ENCODE results near the gene RBX1. TPM values are rescaled to one million over a fixed set of nuclear protein-coding genes. Genes with fewer than 3 reads are reported as not detected.

Gene RBX1
- total and polyA plus RNA-seq, 2 of the 4 experiments (the other 2 are of a cell fraction): 72.4 to 84.5 TPM

DNA sequence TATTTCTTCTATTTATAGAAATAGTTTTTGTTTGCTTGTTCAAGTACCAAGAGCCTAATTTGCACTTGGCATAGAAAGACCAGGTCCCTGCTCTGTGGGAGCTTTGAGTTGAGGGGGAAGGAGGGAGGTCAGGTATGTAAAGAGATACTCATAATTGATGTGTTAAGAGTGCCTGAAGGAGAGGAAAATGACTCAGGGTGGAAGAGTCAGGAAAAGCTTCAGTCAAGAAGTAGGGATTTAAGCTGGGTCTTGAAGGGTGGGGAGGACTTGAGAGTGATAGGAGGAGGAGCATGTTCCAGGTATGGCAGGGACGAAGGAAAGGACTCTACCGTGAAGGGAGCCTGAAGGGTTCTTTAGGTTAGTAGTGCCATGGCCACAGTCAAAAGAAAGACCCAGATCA, 9.0 kb downstream of the RBX1 start:
- H2AK9ac ChIP-seq (replicated peaks; ENCODE audit: low read depth, low read length, poor library complexity): no peak overlapping the region
- peaks cover 8% of the 10 kb centered on the region for H4K20me1 ChIP-seq (ENCODE audit: insufficient read depth, low read length)
- H3K14ac ChIP-seq (replicated peaks; ENCODE audit: low read depth, low read length): no peak overlapping the region
- in situ Hi-C loops (cut with MboI; ENCODE audit: low sequenced_read_pairs) (no loop called here), intact Hi-C loops (cut with micrococcal nuclease) (no loop called here), dilution Hi-C loops (cut with HindIII; ENCODE audit: low sequenced_read_pairs, unreplicated experiment) (no loop called here)
- H3K9ac ChIP-seq (ENCODE audit: low read depth, low read length): no peak overlapping the region
- no peak overlapping the region for H3K27ac ChIP-seq (ENCODE audit: insufficient read depth, low read length)
- H2AFZ ChIP-seq (replicated peaks; ENCODE audit: low read length, poor library complexity): no peak overlapping the region
- no peak for TF ChIP-seq CEBPB (IDR thresholded peaks at IDR 0.05; ENCODE audit: low read depth, low read length)
- TF ChIP-seq, protein P1, sequence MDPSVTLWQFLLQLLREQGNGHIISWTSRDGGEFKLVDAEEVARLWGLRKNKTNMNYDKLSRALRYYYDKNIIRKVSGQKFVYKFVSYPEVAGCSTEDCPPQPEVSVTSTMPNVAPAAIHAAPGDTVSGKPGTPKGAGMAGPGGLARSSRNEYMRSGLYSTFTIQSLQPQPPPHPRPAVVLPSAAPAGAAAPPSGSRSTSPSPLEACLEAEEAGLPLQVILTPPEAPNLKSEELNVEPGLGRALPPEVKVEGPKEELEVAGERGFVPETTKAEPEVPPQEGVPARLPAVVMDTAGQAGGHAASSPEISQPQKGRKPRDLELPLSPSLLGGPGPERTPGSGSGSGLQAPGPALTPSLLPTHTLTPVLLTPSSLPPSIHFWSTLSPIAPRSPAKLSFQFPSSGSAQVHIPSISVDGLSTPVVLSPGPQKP (IDR thresholded peaks at IDR 0.05; ENCODE audit: borderline replicate concordance, low read depth, low read length): no peak
- TF ChIP-seq MAFK (IDR thresholded peaks at IDR 0.05; ENCODE audit: low read depth, low read length): no peak
- no peak for TF ChIP-seq FOS (IDR thresholded peaks at IDR 0.05; ENCODE audit: low read depth, low read length)
- TF ChIP-seq POLR2A (IDR thresholded peaks at IDR 0.05; ENCODE audit: low read depth, low read length): no peak
- TF ChIP-seq SMC3 (IDR thresholded peaks at IDR 0.05; ENCODE audit: low read depth, low read length): no peak
- no peak for TF ChIP-seq MXI1 (IDR thresholded peaks at IDR 0.05; ENCODE audit: borderline replicate concordance, low read depth, low read length)
- TF ChIP-seq BHLHE40 (IDR thresholded peaks at IDR 0.05; ENCODE audit: low read depth, low read length): no peak
- no peak for TF ChIP-seq NFE2L2 (IDR thresholded peaks at IDR 0.05; ENCODE audit: low read depth, low read length)
- TF ChIP-seq, protein P2, sequence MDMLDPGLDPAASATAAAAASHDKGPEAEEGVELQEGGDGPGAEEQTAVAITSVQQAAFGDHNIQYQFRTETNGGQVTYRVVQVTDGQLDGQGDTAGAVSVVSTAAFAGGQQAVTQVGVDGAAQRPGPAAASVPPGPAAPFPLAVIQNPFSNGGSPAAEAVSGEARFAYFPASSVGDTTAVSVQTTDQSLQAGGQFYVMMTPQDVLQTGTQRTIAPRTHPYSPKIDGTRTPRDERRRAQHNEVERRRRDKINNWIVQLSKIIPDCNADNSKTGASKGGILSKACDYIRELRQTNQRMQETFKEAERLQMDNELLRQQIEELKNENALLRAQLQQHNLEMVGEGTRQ (IDR thresholded peaks at IDR 0.05; ENCODE audit: low read depth, low read length): no peak
- no peak for TF ChIP-seq RCOR1 (IDR thresholded peaks at IDR 0.05; ENCODE audit: insufficient replicate concordance, low read length)
- TF ChIP-seq RFX5 (IDR thresholded peaks at IDR 0.05; ENCODE audit: low read depth, low read length): no peak
- BruUV-seq (replicated peaks): no TSS peak
- POLR2A ChIA-PET (ENCODE audit: unreplicated experiment): no interaction called here
- H2BK120ac ChIP-seq (ENCODE audit: low read depth, low read length): no peak overlapping the region
- H3K4me2 ChIP-seq (ENCODE audit: low read depth, low read length): no peak overlapping the region
- H4K91ac ChIP-seq (ENCODE audit: insufficient read depth, low read depth, low read length): no peak overlapping the region
- H4K5ac ChIP-seq (ENCODE audit: low read depth, low read length): no peak overlapping the region
- no peak overlapping the region for H4K8ac ChIP-seq (ENCODE audit: low read depth in 2 of 2, low read length in 2 of 2)
- H2BK5ac ChIP-seq (ENCODE audit: low read depth, low read length, poor library complexity, severe bottlenecking): no peak overlapping the region
- no peak overlapping the region for H2BK15ac ChIP-seq (ENCODE audit: low read depth, low read length)
- CTCF ChIA-PET: no interaction called here
- WGBS, 2 experiments (ENCODE audit: extremely low coverage in 2 of 2, insufficient read length in 1 of 2): no CpG with 5 or more reads among the region's 2 CpGs
- no peaks in the 10 kb centered on the region for H3K9me1 ChIP-seq (ENCODE audit: insufficient read depth, low read length)
- 0 out of 2 replicates have a peak overlapping the region, but pooled peaks have one; percentile 21 for H3K23ac ChIP-seq (ENCODE audit: low read depth, low read length)
- no peak for DNase-seq
- H3K18ac ChIP-seq (ENCODE audit: low read depth, low read length): no peak overlapping the region
- no peak overlapping the region for H2AK5ac ChIP-seq (ENCODE audit: low read depth, low read length)
- peaks cover 42% of the 10 kb centered on the region for H3K36me3 ChIP-seq (ENCODE audit: control insufficient read depth, insufficient read depth, low read length)
- no peak overlapping the region for H3K56ac ChIP-seq (ENCODE audit: extremely low read depth, insufficient read depth, low read length)
- no peak overlapping the region for H3K4me3 ChIP-seq (ENCODE audit: insufficient read depth, low read depth, low read length)
- H3K79me1 ChIP-seq (ENCODE audit: low read depth in 1 of 2, low read length in 2 of 2): peaks cover 41 to 57% of the 10 kb centered on the region in 2 experiments
- no peak for ATAC-seq (ENCODE audit: low read depth)
- no peaks in the 10 kb centered on the region for H3K9me3 ChIP-seq (ENCODE audit: control insufficient read depth, insufficient read depth, low read length)
- no peak overlapping the region for H3K4ac ChIP-seq (ENCODE audit: low read depth, low read length)
- no peaks in the 10 kb centered on the region for H3K27me3 ChIP-seq (ENCODE audit: control insufficient read depth, insufficient read depth, low read length)
- no peak overlapping the region for H2BK20ac ChIP-seq (ENCODE audit: low read depth, low read length)
- no peaks in the 10 kb centered on the region for H3K4me1 ChIP-seq (ENCODE audit: control insufficient read depth, insufficient read depth, low read length)

Measured in IMR-90 (cell line).